HG03571 (cell line): ENCODE data around the gene RABGGTA.
"Not testable (repeated sequence)": the region's sequence is repeated elsewhere in the genome, so short reads cannot be mapped to it uniquely, and the experiment has no call there.

Source experiments
- ATAC-seq: cut with Tn5 transposase; IDR thresholded peaks from one replicate; pipeline ENCODE4 v1.9.1; 2021; ENCODE audit not compliant: unreplicated experiment

Gene RABGGTA

GRCh38 chr14:24245350-24245749, 26.0 kb downstream of the RABGGTA start:
- not testable (repeated sequence) for ATAC-seq

- ATAC-seq, result no peak
Observed at GRCh38 chr14:24243336-24243836, 28.0 kb downstream of the RABGGTA start.

GRCh38 chr14:24241829-24242443, 29.5 kb downstream of the RABGGTA start:
- ATAC-seq, result peak; percentile 70

GRCh38 chr14:24240110-24240918, 31.1 kb downstream of the RABGGTA start:
- ATAC-seq, result no peak

GRCh38 chr14:24238527-24239037, 32.8 kb downstream of the RABGGTA start:
- ATAC-seq, result no peak

- ATAC-seq, result no peak
Observed at GRCh38 chr14:24238123-24238522, 33.3 kb downstream of the RABGGTA start.

- no peak for ATAC-seq
Observed at GRCh38 chr14:24237463-24237955, 33.9 kb downstream of the RABGGTA start.

- ATAC-seq, result no peak
Observed at GRCh38 chr14:24236689-24237462, 34.5 kb downstream of the RABGGTA start.

GRCh38 chr14:24235804-24236688, 35.4 kb downstream of the RABGGTA start:
- no peak for ATAC-seq

- no peak for ATAC-seq
Observed at GRCh38 chr14:24234095-24235005, 37.0 kb downstream of the RABGGTA start.

- ATAC-seq, result no peak
Observed at GRCh38 chr14:24233538-24233866, 37.9 kb downstream of the RABGGTA start.

- ATAC-seq, result peak; percentile 57
Observed at GRCh38 chr14:24232645-24233537, 38.5 kb downstream of the RABGGTA start, which contains the start of gene GMPR2. Gene GMPR2 (plus strand): TSS chr14:24232929. CDS start chr14:24233254, 325 bp downstream.

- peak; percentile 57 for ATAC-seq
Observed at GRCh38 chr14:24232121-24232644, 39.2 kb downstream of the RABGGTA start, which contains the start of gene NEDD8. Gene NEDD8 (minus strand): TSS chr14:24232367. CDS start chr14:24232267, 100 bp downstream.

GRCh38 chr14:24231263-24232120, 39.9 kb downstream of the RABGGTA start:
- ATAC-seq, result no peak

- ATAC-seq, result no peak
Observed at GRCh38 chr14:24228902-24229301, 42.5 kb downstream of the RABGGTA start.

GRCh38 chr14:24226473-24226872, 44.9 kb downstream of the RABGGTA start:
- no peak for ATAC-seq

- ATAC-seq, result no peak
Observed at GRCh38 chr14:24224618-24225071, 46.8 kb downstream of the RABGGTA start.
